ENCODE data around the gene RAD23B.

DNA sequence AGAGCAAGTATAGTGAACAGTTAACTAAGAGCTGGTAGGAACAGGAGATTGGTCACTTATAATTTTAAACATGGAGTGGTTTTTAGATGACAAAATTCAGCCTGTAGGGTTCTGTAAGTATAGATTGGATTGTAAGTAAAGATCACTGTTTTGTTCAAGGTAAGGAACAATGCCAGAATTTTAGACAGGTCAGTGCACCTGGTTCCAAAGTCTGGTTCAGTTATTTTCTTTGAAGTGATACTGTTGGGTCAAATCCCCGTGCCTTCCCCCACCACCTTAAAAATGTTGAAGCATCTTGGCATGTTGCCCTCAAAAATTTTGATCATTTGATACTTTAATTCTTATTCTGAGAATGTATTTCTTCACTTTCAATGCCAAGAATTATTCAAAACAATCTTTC is 12.9 kb downstream of the RAD23B start:
- TF ChIP-seq, protein P1, sequence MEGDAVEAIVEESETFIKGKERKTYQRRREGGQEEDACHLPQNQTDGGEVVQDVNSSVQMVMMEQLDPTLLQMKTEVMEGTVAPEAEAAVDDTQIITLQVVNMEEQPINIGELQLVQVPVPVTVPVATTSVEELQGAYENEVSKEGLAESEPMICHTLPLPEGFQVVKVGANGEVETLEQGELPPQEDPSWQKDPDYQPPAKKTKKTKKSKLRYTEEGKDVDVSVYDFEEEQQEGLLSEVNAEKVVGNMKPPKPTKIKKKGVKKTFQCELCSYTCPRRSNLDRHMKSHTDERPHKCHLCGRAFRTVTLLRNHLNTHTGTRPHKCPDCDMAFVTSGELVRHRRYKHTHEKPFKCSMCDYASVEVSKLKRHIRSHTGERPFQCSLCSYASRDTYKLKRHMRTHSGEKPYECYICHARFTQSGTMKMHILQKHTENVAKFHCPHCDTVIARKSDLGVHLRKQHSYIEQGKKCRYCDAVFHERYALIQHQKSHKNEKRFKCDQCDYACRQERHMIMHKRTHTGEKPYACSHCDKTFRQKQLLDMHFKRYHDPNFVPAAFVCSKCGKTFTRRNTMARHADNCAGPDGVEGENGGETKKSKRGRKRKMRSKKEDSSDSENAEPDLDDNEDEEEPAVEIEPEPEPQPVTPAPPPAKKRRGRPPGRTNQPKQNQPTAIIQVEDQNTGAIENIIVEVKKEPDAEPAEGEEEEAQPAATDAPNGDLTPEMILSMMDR (IDR thresholded peaks at IDR 0.05 in 2 of 3, conservative IDR thresholded peaks at IDR 0.05 in 1 of 3; ENCODE audit: borderline replicate concordance in 1 of 3, insufficient read depth in 1 of 3, low read depth in 2 of 3, low read length in 2 of 3): no peak
- TF ChIP-seq, protein P2, sequence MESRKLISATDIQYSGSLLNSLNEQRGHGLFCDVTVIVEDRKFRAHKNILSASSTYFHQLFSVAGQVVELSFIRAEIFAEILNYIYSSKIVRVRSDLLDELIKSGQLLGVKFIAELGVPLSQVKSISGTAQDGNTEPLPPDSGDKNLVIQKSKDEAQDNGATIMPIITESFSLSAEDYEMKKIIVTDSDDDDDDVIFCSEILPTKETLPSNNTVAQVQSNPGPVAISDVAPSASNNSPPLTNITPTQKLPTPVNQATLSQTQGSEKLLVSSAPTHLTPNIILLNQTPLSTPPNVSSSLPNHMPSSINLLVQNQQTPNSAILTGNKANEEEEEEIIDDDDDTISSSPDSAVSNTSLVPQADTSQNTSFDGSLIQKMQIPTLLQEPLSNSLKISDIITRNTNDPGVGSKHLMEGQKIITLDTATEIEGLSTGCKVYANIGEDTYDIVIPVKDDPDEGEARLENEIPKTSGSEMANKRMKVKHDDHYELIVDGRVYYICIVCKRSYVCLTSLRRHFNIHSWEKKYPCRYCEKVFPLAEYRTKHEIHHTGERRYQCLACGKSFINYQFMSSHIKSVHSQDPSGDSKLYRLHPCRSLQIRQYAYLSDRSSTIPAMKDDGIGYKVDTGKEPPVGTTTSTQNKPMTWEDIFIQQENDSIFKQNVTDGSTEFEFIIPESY (IDR thresholded peaks at IDR 0.05; ENCODE audit: extremely low read depth, insufficient replicate concordance, low read length): no peak
- no peak for TF ChIP-seq SIN3A (IDR thresholded peaks at IDR 0.05; ENCODE audit: low read depth)
- no peak for TF ChIP-seq EZH2 (IDR thresholded peaks at IDR 0.05)
- TF ChIP-seq, protein P3, sequence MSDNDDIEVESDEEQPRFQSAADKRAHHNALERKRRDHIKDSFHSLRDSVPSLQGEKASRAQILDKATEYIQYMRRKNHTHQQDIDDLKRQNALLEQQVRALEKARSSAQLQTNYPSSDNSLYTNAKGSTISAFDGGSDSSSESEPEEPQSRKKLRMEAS (IDR thresholded peaks at IDR 0.05): no peak
- no peak for TF ChIP-seq EZH2phosphoT487 (IDR thresholded peaks at IDR 0.05; ENCODE audit: borderline replicate concordance)
